ENCODE measurements around the gene DDX59. TPM values are rescaled to one million over a fixed set of nuclear protein-coding genes. Genes with fewer than 3 reads are reported as not detected.

DDX59 gene
- polyA plus RNA-seq, 4 donors: 15.4 to 25.7 (median 23.9) TPM

- H3K27ac ChIP-seq (ENCODE audit: low read depth in 1 of 3, low read length in 2 of 3): no peak overlapping the region
- no peaks in the 10 kb centered on the region for H3K27me3 ChIP-seq (ENCODE audit: control insufficient read depth in 3 of 3, insufficient read depth in 3 of 3, low read length in 3 of 3)
- H3K36me3 ChIP-seq (ENCODE audit: control insufficient read depth in 3 of 3, insufficient read depth in 2 of 3, low read depth in 1 of 3, low read length in 3 of 3): peaks cover 6 to 18% (median 18%) of the 10 kb centered on the region in 3 donors
- DNase-seq (no peak), FAIRE-seq (no peak)
- H3K4me1 ChIP-seq (ENCODE audit: control insufficient read depth in 3 of 3, insufficient read depth in 2 of 3, low read depth in 1 of 3, low read length in 2 of 3): no peaks in the 10 kb centered on the region
- 94 to 98% (median 95%) methylated on average over 4 of the region's 4 CpGs for WGBS, 3 donors
- no peak overlapping the region for H3K4me3 ChIP-seq (ENCODE audit: low read depth in 1 of 3, low read length in 3 of 3)
- no peaks in the 10 kb centered on the region for H3K9me3 ChIP-seq (ENCODE audit: control insufficient read depth in 2 of 2, insufficient read depth in 1 of 2, low read depth in 1 of 2, low read length in 1 of 2)
Observed at GRCh38 chr1:200646515-200646914, 23.2 kb downstream of the DDX59 start.

- FAIRE-seq (no peak), DNase-seq (no peak)
- H3K9me3 ChIP-seq (ENCODE audit: control insufficient read depth in 2 of 2, insufficient read depth in 1 of 2, low read depth in 1 of 2, low read length in 1 of 2): no peaks in the 10 kb centered on the region
- peaks cover 8 to 15% (median 14%) of the 10 kb centered on the region in 3 donors for H3K36me3 ChIP-seq (ENCODE audit: control insufficient read depth in 3 of 3, insufficient read depth in 2 of 3, low read depth in 1 of 3, low read length in 3 of 3)
- no peaks in the 10 kb centered on the region for H3K4me1 ChIP-seq (ENCODE audit: control insufficient read depth in 3 of 3, insufficient read depth in 2 of 3, low read depth in 1 of 3, low read length in 2 of 3)
- no peak overlapping the region for H3K27ac ChIP-seq (ENCODE audit: low read depth in 1 of 3, low read length in 2 of 3)
- no peaks in the 10 kb centered on the region for H3K27me3 ChIP-seq (ENCODE audit: control insufficient read depth in 3 of 3, insufficient read depth in 3 of 3, low read length in 3 of 3)
- H3K4me3 ChIP-seq (ENCODE audit: low read depth in 1 of 3, low read length in 3 of 3): no peak overlapping the region
Observed at GRCh38 chr1:200644021-200644420, 25.7 kb downstream of the DDX59 start.

DNA sequence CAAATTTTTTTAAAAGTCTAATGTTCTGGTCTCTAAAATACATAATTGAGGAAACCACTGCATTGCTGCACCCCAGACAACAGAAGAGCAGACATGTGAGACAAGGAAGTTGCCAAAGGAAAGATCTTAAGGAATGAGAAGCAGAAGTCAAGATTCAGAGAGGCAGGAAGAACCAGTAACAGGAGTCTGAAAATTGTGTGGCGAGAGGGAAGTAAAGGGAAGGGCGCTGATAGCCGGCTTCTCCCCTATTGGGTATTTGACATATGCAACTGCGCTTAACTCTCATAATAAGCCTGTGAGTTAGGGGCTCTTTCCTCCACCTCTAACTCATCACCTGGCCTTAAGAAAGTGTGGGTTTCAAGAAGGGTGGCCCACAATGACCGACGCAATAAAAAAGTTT lies 27.2 kb downstream of the DDX59 start:
- Histone ChIP-seq H3K36me3 (ENCODE audit: control insufficient read depth in 3 of 3, insufficient read depth in 2 of 3, low read depth in 1 of 3, low read length in 3 of 3) (peaks cover 3 to 12% (median 7%) of the 10 kb centered on the region in 3 donors), H3K27me3 (ENCODE audit: control insufficient read depth in 3 of 3, insufficient read depth in 3 of 3, low read length in 3 of 3) (no peaks in the 10 kb centered on the region), H3K4me3 (ENCODE audit: low read depth in 1 of 3, low read length in 3 of 3) (no peak overlapping the region), H3K9me3 (ENCODE audit: control insufficient read depth in 2 of 2, insufficient read depth in 1 of 2, low read depth in 1 of 2, low read length in 1 of 2) (no peaks in the 10 kb centered on the region), H3K27ac (ENCODE audit: low read depth in 1 of 3, low read length in 2 of 3) (no peak overlapping the region), H3K4me1 (ENCODE audit: control insufficient read depth in 3 of 3, insufficient read depth in 2 of 3, low read depth in 1 of 3, low read length in 2 of 3) (no peaks in the 10 kb centered on the region)
- WGBS, 3 donors: 88 to 94% (median 92%) methylated on average over 6 of the region's 6 CpGs
- no peak for DNase-seq
- FAIRE-seq: no peak

DNA sequence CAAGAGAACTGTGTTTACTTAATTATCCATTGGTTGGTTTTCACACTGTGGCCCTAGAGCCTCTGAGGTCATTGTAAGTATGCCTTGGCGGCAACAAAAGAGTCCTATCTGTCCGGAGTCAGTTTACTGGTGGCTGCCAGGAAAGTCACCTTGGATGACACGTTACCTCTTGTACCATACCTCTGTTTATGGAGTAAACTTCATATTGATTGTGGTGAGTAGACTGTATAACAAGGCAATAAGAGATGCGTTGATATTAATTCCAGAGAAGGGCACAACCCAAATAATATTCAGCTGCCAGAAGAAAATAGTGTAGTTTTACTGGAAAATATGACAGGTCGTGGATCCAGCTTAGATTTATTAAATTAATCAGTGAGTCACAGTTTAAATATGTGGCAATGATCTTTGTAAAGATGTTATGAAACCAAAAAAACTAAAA lies 28.7 kb downstream of the DDX59 start:
- Histone ChIP-seq H3K27ac (ENCODE audit: low read depth in 1 of 3, low read length in 2 of 3) (no peak overlapping the region), H3K9me3 (ENCODE audit: control insufficient read depth in 2 of 2, insufficient read depth in 1 of 2, low read depth in 1 of 2, low read length in 1 of 2) (no peaks in the 10 kb centered on the region), H3K27me3 (ENCODE audit: control insufficient read depth in 3 of 3, insufficient read depth in 3 of 3, low read length in 3 of 3) (no peaks in the 10 kb centered on the region), H3K4me3 (ENCODE audit: low read depth in 1 of 3, low read length in 3 of 3) (no peak overlapping the region), H3K4me1 (ENCODE audit: control insufficient read depth in 3 of 3, insufficient read depth in 2 of 3, low read depth in 1 of 3, low read length in 2 of 3) (no peaks in the 10 kb centered on the region), H3K36me3 (ENCODE audit: control insufficient read depth in 3 of 3, insufficient read depth in 2 of 3, low read depth in 1 of 3, low read length in 3 of 3) (peaks cover 1 to 8% (median 6%) of the 10 kb centered on the region in 3 donors)
- no peak for DNase-seq
- no peak for FAIRE-seq
- 87 to 90% (median 88%) methylated on average over 5 of the region's 5 CpGs for WGBS, 3 donors

GRCh38 chr1:200640373-200640962 lies 29.2 kb downstream of the DDX59 start:
- peaks cover 1 to 6% (median 4%) of the 10 kb centered on the region in 3 donors for H3K36me3 ChIP-seq (ENCODE audit: control insufficient read depth in 3 of 3, insufficient read depth in 2 of 3, low read depth in 1 of 3, low read length in 3 of 3)
- WGBS, 3 donors: 91 to 95% (median 93%) methylated on average over 4 of the region's 4 CpGs
- H3K27ac ChIP-seq (ENCODE audit: low read depth in 1 of 3, low read length in 2 of 3): no peak overlapping the region
- no peaks in the 10 kb centered on the region for H3K9me3 ChIP-seq (ENCODE audit: control insufficient read depth in 2 of 2, insufficient read depth in 1 of 2, low read depth in 1 of 2, low read length in 1 of 2)
- FAIRE-seq: no peak
- H3K27me3 ChIP-seq (ENCODE audit: control insufficient read depth in 3 of 3, insufficient read depth in 3 of 3, low read length in 3 of 3): no peaks in the 10 kb centered on the region
- DNase-seq: no peak
- no peaks in the 10 kb centered on the region for H3K4me1 ChIP-seq (ENCODE audit: control insufficient read depth in 3 of 3, insufficient read depth in 2 of 3, low read depth in 1 of 3, low read length in 2 of 3)
- H3K4me3 ChIP-seq (ENCODE audit: low read depth in 1 of 3, low read length in 3 of 3): no peak overlapping the region

GRCh38 chr1:200638073-200638472 lies 31.6 kb downstream of the DDX59 start:
- Histone ChIP-seq H3K9me3 (ENCODE audit: control insufficient read depth in 2 of 2, insufficient read depth in 1 of 2, low read depth in 1 of 2, low read length in 1 of 2) (no peaks in the 10 kb centered on the region), H3K4me3 (ENCODE audit: low read depth in 1 of 3, low read length in 3 of 3) (no peak overlapping the region), H3K4me1 (ENCODE audit: control insufficient read depth in 3 of 3, insufficient read depth in 2 of 3, low read depth in 1 of 3, low read length in 2 of 3) (no peaks in the 10 kb centered on the region), H3K27ac (ENCODE audit: low read depth in 1 of 3, low read length in 2 of 3) (no peak overlapping the region), H3K27me3 (ENCODE audit: control insufficient read depth in 3 of 3, insufficient read depth in 3 of 3, low read length in 3 of 3) (no peaks in the 10 kb centered on the region), H3K36me3 (ENCODE audit: control insufficient read depth in 3 of 3, insufficient read depth in 2 of 3, low read depth in 1 of 3, low read length in 3 of 3) (peaks cover 1 to 2% (median 2%) of the 10 kb centered on the region in 3 donors)
- 78 to 85% (median 84%) methylated on average over 7 of the region's 7 CpGs for WGBS, 3 donors
- FAIRE-seq: no peak
- DNase-seq: no peak

DNA sequence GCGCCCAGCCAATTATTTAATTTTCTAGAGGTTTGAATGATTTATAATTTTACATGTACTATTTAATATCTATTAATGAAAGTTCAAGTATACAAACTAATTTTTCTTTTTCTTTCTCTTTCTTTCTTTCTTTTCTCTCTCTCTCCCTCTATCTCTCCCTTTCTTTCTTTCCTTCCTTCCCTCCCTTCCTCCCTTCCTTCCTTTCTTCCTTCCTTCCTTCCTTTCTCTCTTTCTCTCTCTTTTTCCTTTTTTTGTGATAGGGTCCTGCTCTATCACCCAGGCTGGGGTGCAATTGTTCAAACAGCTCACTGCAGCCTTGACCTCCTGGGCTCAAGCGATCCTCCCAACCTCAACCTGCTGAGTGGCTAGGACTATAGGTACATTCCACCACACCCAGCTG lies 33.0 kb downstream of the DDX59 start:
- Histone ChIP-seq H3K27ac (ENCODE audit: low read depth in 1 of 3, low read length in 2 of 3) (no peak overlapping the region), H3K4me3 (ENCODE audit: low read depth in 1 of 3, low read length in 3 of 3) (no peak overlapping the region), H3K9me3 (ENCODE audit: control insufficient read depth in 2 of 2, insufficient read depth in 1 of 2, low read depth in 1 of 2, low read length in 1 of 2) (no peaks in the 10 kb centered on the region), H3K27me3 (ENCODE audit: control insufficient read depth in 3 of 3, insufficient read depth in 3 of 3, low read length in 3 of 3) (no peaks in the 10 kb centered on the region), H3K4me1 (ENCODE audit: control insufficient read depth in 3 of 3, insufficient read depth in 2 of 3, low read depth in 1 of 3, low read length in 2 of 3) (no peaks in the 10 kb centered on the region), H3K36me3 (ENCODE audit: control insufficient read depth in 3 of 3, insufficient read depth in 2 of 3, low read depth in 1 of 3, low read length in 3 of 3) (peaks cover 0 to 2% (median 1%) of the 10 kb centered on the region in 3 donors)
- FAIRE-seq (no peak), DNase-seq (no peak)
- 91 to 99% (median 91%) methylated on average over 2 of the region's 2 CpGs for WGBS, 3 donors

DNA sequence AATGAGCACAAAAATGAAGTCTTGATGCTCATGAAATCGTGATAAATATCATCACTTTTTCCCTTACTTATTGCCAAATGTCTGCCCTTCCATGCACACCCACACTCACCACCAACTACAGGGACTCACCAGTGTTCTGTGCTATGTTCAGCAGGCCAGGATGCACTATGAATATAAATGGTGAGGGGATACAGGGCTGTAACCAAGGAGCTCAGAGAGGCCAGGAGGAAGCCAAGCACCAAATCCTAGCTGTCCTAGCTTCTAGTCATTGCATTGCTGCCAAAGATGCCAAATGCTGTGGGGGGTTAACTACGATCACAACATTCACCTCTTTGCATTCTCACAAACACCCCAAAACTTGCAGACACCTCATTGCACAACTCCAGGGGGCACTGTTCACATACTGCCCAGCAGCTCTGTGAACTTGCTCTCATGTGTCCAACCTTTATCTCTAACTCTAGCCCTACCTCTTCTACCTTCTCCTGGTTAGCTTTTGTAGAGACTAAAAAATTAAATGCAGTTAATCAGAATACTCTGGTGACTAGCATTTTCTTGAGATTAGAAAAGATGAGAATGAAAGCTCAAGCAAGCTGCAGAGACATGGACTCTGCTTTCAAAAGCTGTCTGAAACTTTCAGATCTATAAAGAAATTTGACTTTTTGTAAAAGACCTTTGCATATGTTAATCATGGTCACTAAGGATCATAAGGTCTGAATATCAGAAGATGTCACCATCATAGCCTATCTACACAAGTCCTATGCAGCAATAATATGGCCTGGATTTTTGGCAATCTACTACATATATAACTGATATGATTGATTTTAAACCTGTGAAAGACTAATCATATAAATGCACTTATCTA lies 35.2 kb downstream of the DDX59 start:
- Histone ChIP-seq H3K4me1 (ENCODE audit: control insufficient read depth in 3 of 3, insufficient read depth in 2 of 3, low read depth in 1 of 3, low read length in 2 of 3) (no peaks in the 10 kb centered on the region), H3K27ac (ENCODE audit: low read depth in 1 of 3, low read length in 2 of 3) (no peak overlapping the region), H3K4me3 (ENCODE audit: low read depth in 1 of 3, low read length in 3 of 3) (no peak overlapping the region), H3K9me3 (ENCODE audit: control insufficient read depth in 2 of 2, insufficient read depth in 1 of 2, low read depth in 1 of 2, low read length in 1 of 2) (no peaks in the 10 kb centered on the region), H3K36me3 (ENCODE audit: control insufficient read depth in 3 of 3, insufficient read depth in 2 of 3, low read depth in 1 of 3, low read length in 3 of 3) (peaks cover 0 to 2% (median 0%) of the 10 kb centered on the region in 3 donors), H3K27me3 (ENCODE audit: control insufficient read depth in 3 of 3, insufficient read depth in 3 of 3, low read length in 3 of 3) (no peaks in the 10 kb centered on the region)
- no peak for FAIRE-seq
- DNase-seq: no peak
- WGBS, 3 donors: 42 to 89% (median 46%) methylated on average over 1 to 2 of the region's 2 CpGs

Data from small intestine (tissue), 7 donors.